Omental fat pad (tissue), 4 donors: ENCODE results near the gene GRID2IP. TPM values are rescaled to one million over a fixed set of nuclear protein-coding genes. Genes with fewer than 3 reads are reported as not detected.

ENCODE experiments used
- ATAC-seq: fragments of 150-250 bp; one replicate; pipeline ENCODE4 v1.9.1; 2016; ENCODE audit warnings: mild to moderate bottlenecking, moderate library complexity; ENCODE audit not compliant: low FRiP score
- DNase-seq: peaks from one replicate; pipeline ENCODE4 v3.0.0-alpha.2; 2019; ENCODE audit warnings: low spot score
- total RNA-seq, 4 donors: library from RNA; depleted of rRNA; stranded (reverse); fragments of >200 nt; gene quantifications; one replicate each; pipeline ENCODE4 v1.1.0, GENCODE V29; 2016
- TF ChIP-seq, protein P1 (sequence below), 3 donors: fragments of 450-650 bp; IDR thresholded peaks; one replicate each; pipeline ENCODE4 v1.5.1; 2016 to 2017; ENCODE audit warnings: antibody characterized with exemption in 3 of 3, mild to moderate bottlenecking in 3 of 3, moderate library complexity in 2 of 3

Gene GRID2IP
- total RNA-seq, 4 donors from 2014 or later = not detected

DNA sequence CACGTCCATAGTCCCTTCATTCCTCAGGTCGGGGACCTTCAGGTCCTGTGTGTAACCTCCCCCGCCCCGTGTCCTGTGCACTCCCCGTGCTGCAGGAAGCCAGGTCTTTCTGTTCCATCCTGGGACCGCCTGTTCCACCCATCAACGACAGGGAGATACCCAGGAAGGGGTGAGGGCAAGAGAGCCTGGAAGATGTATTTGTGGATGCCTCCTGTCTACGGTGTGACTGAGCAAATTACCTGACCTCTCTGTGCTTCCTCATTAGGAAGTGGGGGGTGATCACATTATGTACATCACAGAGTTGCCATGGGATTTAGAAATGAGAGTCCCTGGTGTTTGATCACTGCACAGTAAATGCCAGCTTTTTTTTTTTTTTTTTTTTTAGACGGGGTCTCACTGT lies 46.3 kb downstream of the GRID2IP start:
- TF ChIP-seq, protein P1, sequence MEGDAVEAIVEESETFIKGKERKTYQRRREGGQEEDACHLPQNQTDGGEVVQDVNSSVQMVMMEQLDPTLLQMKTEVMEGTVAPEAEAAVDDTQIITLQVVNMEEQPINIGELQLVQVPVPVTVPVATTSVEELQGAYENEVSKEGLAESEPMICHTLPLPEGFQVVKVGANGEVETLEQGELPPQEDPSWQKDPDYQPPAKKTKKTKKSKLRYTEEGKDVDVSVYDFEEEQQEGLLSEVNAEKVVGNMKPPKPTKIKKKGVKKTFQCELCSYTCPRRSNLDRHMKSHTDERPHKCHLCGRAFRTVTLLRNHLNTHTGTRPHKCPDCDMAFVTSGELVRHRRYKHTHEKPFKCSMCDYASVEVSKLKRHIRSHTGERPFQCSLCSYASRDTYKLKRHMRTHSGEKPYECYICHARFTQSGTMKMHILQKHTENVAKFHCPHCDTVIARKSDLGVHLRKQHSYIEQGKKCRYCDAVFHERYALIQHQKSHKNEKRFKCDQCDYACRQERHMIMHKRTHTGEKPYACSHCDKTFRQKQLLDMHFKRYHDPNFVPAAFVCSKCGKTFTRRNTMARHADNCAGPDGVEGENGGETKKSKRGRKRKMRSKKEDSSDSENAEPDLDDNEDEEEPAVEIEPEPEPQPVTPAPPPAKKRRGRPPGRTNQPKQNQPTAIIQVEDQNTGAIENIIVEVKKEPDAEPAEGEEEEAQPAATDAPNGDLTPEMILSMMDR (IDR thresholded peaks at IDR 0.05) = no peak
- no peak for DNase-seq
- no peak for ATAC-seq

DNA sequence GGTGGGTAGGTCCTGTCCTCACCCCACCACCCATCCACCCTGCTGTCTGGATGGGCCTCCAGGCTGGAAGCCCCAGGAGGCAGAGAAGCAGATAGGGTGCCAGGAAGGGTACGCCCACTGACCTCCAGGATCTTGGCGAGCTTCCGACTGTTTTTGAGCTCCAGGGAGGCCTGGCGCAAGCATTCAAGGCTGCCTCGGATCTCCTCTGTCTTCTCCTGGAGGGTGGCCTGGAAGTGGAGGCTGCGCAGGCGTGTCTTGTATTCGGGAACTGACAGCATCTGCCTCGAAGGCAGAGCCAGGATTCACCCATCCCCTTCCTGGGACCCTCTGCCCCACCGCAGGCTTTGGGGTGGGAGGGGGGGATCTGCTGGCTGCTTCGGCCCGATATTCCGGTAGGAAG lies 48.4 kb downstream of the GRID2IP start:
- DNase-seq (no peak), ATAC-seq (no peak)
- TF ChIP-seq, protein P1 (IDR thresholded peaks at IDR 0.05) = no peak

DNA sequence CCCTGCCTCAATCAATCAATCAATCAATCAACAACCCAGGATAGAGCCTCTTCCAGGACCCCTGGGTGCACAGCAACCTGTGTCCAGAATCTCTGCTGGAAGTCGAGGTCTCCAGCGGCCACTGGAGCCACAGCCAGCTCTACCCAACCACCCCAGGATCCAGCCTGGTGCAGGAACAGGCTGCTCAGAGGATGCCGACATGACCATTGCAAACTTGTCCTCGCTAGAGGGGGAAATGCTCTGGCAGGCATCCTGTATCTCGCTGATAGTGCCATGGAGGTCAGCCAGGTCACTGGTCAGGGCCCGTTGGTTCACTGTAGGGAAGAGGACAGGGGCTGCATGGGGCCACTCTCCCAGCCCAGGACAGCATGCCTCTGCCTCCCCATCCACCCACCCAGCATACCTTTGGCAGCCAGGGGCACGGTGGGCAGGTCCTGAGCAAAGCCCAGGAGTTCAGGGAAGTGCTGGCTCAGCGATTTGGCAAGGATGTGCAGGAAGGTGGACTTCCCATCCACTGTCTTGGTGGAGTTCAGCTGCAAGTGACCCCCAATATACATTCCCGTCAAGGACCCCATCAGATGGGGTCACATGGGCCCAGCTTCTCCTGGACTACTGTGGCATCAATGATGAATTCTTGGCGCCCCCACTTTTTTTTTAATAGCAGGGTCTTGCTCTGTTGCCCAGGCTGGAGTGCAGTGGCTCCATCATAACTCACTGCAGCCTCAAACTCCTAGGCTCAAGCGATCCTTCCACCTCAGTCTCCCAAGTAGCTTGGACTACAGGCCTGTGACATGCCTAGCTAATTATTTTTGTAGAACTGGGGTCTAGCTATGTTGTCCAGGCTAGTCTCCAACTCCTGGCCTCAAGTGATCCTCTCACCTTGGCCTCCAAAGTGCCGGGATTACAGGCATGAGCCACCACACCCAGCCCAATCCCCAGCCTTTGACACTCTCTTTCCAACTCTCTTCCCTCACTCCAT lies 49.4 kb downstream of the GRID2IP start:
- TF ChIP-seq, protein P1 (IDR thresholded peaks at IDR 0.05) = no peak
- ATAC-seq = no peak
- no peak for DNase-seq

DNA sequence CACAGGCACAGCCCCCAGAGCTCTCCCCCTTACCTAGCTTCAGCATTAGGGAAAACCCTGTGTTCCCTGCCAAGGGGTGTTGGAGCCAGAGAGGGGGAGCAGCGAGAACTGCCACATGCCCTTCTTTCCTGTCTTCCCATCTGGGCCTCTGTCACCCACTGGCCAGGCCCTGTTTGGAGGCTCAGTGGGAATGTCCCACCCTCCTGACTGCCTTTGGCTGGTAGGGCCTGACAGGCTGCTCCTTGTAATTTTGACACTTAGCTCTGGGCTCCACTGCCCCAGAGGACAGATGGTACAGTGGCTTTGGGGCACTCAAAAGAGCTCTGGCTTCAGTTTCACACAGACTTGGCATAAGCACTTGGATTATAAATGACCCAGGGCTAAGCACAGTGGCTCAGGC lies 50.6 kb downstream of the GRID2IP start:
- no peak for ATAC-seq
- TF ChIP-seq, protein P1 (IDR thresholded peaks at IDR 0.05) = no peak
- no peak for DNase-seq

DNA sequence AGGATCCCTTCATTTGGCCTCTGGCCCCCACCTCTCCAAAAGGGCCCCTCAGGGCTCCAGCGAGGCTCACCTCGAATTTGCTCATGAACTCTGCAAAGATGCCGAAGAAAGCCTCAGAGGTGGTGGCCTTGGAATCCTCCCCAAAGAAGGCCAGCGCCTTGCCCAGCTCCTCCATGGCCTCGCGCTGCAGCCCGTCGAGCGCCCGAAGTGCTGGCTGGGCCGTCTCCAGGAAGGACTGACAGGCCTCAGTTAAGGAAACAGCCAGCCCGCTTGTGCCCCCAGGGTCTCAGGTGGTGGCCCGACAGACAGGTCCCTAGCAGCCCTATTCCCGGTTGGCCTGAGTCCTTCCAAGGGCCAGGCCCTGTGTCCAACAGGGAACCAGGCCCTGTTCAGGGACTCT lies 53.3 kb downstream of the GRID2IP start:
- DNase-seq (no peak), ATAC-seq (no peak)
- TF ChIP-seq, protein P1 (IDR thresholded peaks at IDR 0.05) = no peak

DNA sequence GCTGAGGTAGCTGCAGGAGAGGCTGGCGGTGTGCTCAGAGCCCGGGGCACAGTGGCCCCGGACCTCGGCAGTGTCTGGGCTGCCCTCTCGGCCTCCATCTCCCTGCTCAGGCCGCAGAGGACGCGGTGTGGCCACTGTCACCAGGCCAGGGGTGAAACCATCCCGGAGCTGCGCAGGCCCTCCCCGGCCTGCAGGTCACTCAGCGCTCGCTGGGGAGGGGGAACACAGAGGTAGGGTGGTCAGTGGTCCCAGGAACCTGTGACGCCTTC lies 53.7 kb downstream of the GRID2IP start:
- DNase-seq = no peak
- ATAC-seq = no peak
- TF ChIP-seq, protein P1 (IDR thresholded peaks at IDR 0.05) = no peak
